ENCODE results near the gene LTBP1. TPM values are rescaled to one million over a fixed set of nuclear protein-coding genes. Genes with fewer than 3 reads are reported as not detected.
A peak's percentile ranks its signal among the peaks of the same experiment; 100 is the strongest.

The LTBP1 gene
- total RNA-seq, 2 donors from 2014 or later, result 0.39 to 0.41 TPM

DNA sequence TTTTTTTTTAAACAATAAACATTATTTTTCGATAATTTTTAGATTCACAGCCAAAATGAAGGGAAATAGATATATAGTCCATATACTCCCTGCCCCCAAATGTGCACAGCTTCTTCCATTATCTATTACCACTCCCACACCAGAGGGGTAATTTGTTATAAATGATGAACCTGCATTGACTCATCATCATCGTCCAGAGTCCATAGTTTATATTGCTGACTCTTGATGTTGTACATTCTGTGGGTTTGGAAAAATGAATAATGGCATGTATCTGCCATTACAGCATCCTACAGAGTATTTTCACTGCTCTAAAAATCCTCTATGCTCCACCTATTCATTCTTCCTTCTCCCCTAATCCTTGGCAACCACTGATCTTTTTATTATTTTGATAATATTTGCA, 121.5 kb downstream of the LTBP1 start:
- no peak for ATAC-seq

DNA sequence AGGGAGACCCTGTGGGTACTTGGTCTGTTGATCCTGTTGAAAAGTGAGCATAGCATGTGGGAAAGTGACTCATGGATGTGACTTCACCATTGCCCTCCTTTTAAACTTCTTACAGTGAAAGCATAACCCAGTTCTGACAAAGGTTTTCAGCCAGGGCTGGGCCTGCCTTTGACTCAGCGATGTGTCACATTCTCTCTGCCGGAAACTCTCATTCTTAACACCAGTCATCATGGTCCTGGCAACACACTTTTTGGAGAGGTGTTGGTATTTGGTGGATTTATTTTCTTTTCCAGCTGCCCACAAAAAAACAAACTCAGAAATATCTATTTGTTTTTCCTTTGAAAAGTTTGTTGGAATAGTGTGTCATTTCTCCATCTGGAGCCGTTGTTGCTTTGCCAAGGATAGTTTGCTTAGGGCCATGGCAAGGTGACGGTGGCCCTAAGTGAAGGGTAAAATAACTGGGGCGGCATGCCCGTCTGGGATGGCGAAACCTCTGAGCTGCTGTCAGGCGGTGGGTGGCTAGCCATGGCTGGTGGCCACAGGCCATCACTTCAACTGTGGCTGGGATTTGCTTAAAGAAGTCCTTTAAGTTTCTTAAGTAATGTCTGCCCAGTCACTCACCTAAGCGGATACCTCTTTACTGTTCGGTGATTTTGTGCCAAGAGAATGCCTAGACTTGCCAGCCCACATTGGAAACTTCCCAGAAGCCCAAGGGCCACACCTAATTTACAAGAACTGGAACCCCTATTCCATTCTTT, 123.3 kb downstream of the LTBP1 start:
- Mint-ChIP-seq H3K36me3 (no peaks in the 10 kb centered on the region), H3K27ac (no peak overlapping the region), H3K9me3 (no peaks in the 10 kb centered on the region)
- peak in 1 of 2 donors; percentile 40 for DNase-seq (ENCODE audit: low spot score in 2 of 2)
- peak; percentile 93 to 99 for ATAC-seq

More for the DNA sequence above, 121.5 kb downstream of the LTBP1 start:
- Mint-ChIP-seq H3K27ac (no peak overlapping the region), H3K9me3 (no peaks in the 10 kb centered on the region), H3K36me3 (no peaks in the 10 kb centered on the region)
- no peak for DNase-seq (ENCODE audit: low spot score in 2 of 2)

DNA sequence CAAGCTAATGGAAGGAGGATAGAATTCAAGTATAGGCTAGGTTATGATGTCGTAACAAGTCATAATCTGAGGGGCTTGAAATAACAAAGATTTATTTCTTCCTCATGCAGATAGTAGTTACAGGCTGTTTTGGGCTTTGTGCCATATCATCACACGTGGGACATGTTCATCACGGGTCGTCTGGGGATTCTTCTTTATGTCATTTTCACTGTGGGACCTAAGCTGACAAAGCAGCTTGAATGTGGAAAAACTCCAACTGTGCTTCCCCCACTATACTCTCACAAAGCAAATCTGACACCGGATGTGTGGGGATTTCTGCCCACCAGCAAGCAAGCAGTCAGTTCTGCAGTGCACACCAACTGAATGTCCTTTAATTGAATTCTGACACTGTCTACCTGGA, 124.8 kb downstream of the LTBP1 start:
- H3K9me3 Mint-ChIP-seq, result no peaks in the 10 kb centered on the region
- no peak overlapping the region for H3K27ac Mint-ChIP-seq
- ATAC-seq (no peak), DNase-seq (ENCODE audit: low spot score in 2 of 2) (no peak)
- H3K36me3 Mint-ChIP-seq, result no peaks in the 10 kb centered on the region

DNA sequence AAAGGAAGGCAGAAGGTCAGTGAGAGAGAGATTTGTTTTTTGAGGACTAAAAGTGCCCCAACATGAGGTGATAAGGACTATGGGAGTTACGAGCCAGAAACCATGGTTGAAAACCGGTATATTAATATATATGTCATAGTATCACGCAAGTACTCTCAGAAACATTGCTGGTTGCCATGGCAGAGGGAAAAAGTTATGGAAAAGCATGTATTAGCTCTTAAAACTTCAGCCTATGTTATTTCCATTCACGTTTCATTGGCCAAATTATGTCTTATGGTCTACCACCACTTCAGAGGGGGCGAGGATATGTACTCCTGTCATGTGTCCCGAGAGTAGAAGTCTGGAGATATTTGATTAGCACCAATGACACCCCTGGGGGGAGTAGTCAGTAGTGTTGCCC, 125.9 kb downstream of the LTBP1 start:
- no peaks in the 10 kb centered on the region for H3K36me3 Mint-ChIP-seq
- no peaks in the 10 kb centered on the region for H3K9me3 Mint-ChIP-seq
- no peak overlapping the region for H3K27ac Mint-ChIP-seq
- DNase-seq (ENCODE audit: low spot score in 2 of 2), result no peak
- ATAC-seq, result no peak

- Mint-ChIP-seq H3K9me3 (no peaks in the 10 kb centered on the region), H3K27ac (no peak overlapping the region), H3K36me3 (no peaks in the 10 kb centered on the region)
- DNase-seq (ENCODE audit: low spot score in 2 of 2) (no peak), ATAC-seq (no peak)
Measured at GRCh38 chr2:33073018-33073417, 126.3 kb downstream of the LTBP1 start.

DNA sequence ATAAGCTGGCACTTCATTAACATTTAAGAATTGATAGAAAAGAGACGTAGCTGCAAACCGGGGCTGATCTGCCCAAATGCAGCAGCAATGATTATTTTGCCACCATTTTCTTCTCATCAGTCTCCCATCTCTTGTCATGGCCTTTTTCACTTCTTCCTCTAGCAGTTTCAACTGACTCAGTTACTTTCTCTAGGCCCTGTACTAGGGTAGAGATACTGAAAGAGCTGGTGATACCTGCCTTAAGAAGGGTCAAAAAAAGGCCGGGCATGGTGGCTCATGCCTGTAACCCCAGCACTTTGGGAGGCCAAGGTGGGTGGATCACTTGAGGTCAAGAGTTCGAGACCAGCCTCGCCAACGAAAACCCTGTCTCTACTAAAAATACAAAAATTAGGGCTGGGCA, 127.4 kb downstream of the LTBP1 start:
- no peak for ATAC-seq
- no peaks in the 10 kb centered on the region for H3K36me3 Mint-ChIP-seq

GRCh38 chr2:33077311-33077710, 130.6 kb downstream of the LTBP1 start:
- no peaks in the 10 kb centered on the region for H3K9me3 Mint-ChIP-seq
- no peak overlapping the region for H3K27ac Mint-ChIP-seq
- ATAC-seq, result no peak
- DNase-seq (ENCODE audit: low spot score in 2 of 2), result no peak
- H3K36me3 Mint-ChIP-seq, result no peaks in the 10 kb centered on the region

More for the DNA sequence above, 127.4 kb downstream of the LTBP1 start:
- no peak overlapping the region for H3K27ac Mint-ChIP-seq
- H3K9me3 Mint-ChIP-seq, result no peaks in the 10 kb centered on the region
- DNase-seq (ENCODE audit: low spot score in 2 of 2), result no peak

GRCh38 chr2:33077844-33078243, 131.1 kb downstream of the LTBP1 start:
- DNase-seq (ENCODE audit: low spot score in 2 of 2) (no peak), ATAC-seq (no peak)
- Mint-ChIP-seq H3K9me3 (peaks cover 0 to 2% of the 10 kb centered on the region in 2 donors), H3K36me3 (no peaks in the 10 kb centered on the region), H3K27ac (no peak overlapping the region)

- Mint-ChIP-seq H3K36me3 (no peaks in the 10 kb centered on the region), H3K27ac (no peak overlapping the region), H3K9me3 (peaks cover 0 to 4% of the 10 kb centered on the region in 2 donors)
- ATAC-seq (no peak), DNase-seq (ENCODE audit: low spot score in 2 of 2) (no peak)
Measured at GRCh38 chr2:33081691-33082090, 134.9 kb downstream of the LTBP1 start.

- Mint-ChIP-seq H3K9me3 (peaks cover 0 to 4% of the 10 kb centered on the region in 2 donors), H3K27ac (no peak overlapping the region)
Measured at GRCh38 chr2:33083699-33084387, 137.1 kb downstream of the LTBP1 start.

DNA sequence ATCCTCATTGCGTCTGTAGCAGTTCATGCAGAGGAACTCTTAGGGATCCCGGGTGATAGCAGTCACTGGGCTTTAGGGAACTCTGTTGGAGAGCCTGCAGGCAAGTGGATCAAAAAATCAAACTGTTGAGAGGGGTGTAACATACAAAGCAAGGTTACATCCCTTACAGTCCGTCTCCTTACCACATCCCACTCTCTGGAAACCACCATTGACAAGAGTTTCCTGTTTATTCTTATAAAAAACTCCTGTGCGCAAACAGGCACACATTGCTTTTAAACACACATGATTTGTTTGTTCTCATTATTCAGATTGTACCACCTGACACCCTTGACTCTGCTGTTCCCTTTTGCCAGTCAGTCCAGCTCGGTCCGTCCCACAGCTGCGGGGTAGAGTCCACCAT, 137.7 kb downstream of the LTBP1 start:
- Mint-ChIP-seq H3K9me3 (peaks cover 0 to 4% of the 10 kb centered on the region in 2 donors), H3K36me3 (no peaks in the 10 kb centered on the region), H3K27ac (no peak overlapping the region)
- DNase-seq (ENCODE audit: low spot score in 2 of 2) (no peak), ATAC-seq (no peak)

More at GRCh38 chr2:33083699-33084387, 137.1 kb downstream of the LTBP1 start:
- ATAC-seq (no peak), DNase-seq (ENCODE audit: low spot score in 2 of 2) (no peak)
- H3K36me3 Mint-ChIP-seq, result no peaks in the 10 kb centered on the region

DNA sequence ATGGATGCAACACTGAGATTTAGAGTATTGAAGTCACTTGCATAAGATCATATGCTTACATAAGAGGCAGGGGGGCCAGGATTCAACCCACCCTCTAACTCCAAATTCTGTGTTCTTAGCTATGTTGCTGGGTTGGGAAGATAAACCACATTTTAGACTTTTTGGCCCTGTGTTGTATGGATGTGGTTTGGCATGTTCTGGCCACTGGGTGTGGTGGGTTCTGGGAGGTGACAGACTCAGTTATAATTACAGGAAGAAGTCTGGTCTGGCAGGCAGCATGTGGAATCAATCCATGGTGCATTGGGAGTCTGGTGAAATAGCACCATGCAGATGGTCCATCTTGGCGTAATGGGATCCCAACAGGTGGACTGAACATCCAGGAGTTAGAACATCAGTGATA, 138.9 kb downstream of the LTBP1 start:
- no peak overlapping the region for H3K27ac Mint-ChIP-seq
- ATAC-seq, result no peak
- H3K36me3 Mint-ChIP-seq, result no peaks in the 10 kb centered on the region
- no peak for DNase-seq (ENCODE audit: low spot score in 2 of 2)
- peaks cover 0 to 4% of the 10 kb centered on the region in 2 donors for H3K9me3 Mint-ChIP-seq

- Mint-ChIP-seq H3K9me3 (peaks cover 0 to 4% of the 10 kb centered on the region in 2 donors), H3K27ac (no peak overlapping the region), H3K36me3 (no peaks in the 10 kb centered on the region)
- DNase-seq (ENCODE audit: low spot score in 2 of 2) (no peak), ATAC-seq (no peak)
Measured at GRCh38 chr2:33086400-33087015, 139.8 kb downstream of the LTBP1 start.

- ATAC-seq, result no peak
- H3K36me3 Mint-ChIP-seq, result no peaks in the 10 kb centered on the region
- no peak overlapping the region for H3K27ac Mint-ChIP-seq
- H3K9me3 Mint-ChIP-seq, result no peaks in the 10 kb centered on the region
- DNase-seq (ENCODE audit: low spot score in 2 of 2), result no peak
Measured at GRCh38 chr2:33090553-33091134, 143.9 kb downstream of the LTBP1 start.

DNA sequence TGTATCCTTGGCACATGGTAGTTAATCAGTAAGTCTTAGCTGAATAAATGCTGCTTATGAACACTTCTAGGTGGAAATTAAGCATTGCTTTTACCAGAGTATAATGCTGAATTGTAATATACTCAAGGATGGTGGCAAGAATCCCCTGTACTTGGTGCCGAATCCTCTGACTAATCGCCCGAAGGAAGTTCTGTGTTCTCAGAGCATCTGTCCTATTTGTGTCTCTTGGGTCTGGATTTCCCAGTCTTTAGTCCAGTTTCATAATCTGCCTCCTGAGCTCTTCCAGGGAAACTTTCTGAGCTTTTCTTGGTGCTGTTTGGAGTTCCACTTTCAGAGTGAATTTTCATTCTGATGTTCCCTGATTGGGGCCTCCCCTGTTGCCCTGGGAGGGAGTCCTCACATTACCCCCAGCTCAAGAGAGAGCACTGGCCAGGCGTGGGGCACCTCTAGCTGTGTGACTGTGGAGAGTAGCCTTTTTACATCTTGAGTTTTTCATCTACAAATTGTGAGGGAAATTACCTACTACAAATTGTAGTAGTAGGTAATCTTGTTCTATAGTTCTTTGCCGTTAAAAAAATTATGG, 144.9 kb downstream of the LTBP1 start:
- Mint-ChIP-seq H3K9me3 (peaks cover 0 to 3% of the 10 kb centered on the region in 2 donors), H3K27ac (no peak overlapping the region), H3K36me3 (no peaks in the 10 kb centered on the region)
- ATAC-seq (no peak), DNase-seq (ENCODE audit: low spot score in 2 of 2) (no peak)

DNA sequence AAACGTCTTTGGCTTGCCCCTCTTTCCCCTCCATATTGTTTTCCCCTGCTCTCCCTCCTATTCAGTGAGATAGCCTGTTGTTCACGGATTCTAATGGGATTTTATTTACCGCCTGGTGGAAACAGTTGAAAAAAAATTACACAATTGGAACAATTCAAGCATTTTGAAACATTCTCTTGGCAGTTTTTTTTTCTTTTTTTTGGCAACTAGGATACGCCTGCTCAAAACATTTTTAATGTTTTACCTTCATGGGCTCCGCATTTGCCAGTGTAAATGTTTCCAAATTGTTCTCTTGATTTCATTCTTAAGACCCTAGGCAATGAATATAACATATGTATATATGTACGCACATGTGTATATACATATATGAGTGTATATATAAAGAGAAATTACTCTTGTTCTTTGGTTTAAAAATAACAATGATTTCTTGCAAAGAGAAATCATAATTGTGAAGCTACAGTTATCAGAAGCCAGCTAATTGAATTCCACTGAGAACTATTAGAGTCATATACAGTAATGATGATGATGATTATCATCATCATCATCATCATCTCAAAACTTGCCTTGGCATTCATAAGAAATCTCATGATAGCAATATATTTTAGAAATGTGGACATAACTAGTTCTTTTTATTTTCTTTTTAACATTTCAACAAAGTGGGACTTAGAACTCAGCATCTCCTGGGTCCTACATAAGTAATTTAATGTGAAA, 146.7 kb downstream of the LTBP1 start:
- no peak for ATAC-seq
- Mint-ChIP-seq H3K9me3 (peaks cover 0 to 3% of the 10 kb centered on the region in 2 donors), H3K36me3 (no peaks in the 10 kb centered on the region), H3K27ac (no peak overlapping the region)
- no peak for DNase-seq (ENCODE audit: low spot score in 2 of 2)

Data from activated naive CD4-positive, alpha-beta T cell treated with anti-CD3 and anti-CD28 coated beads, Interleukin-2, amount 50 U/mL, for 72 hours (primary cell).